Caki2 (cell line): ENCODE data around the gene SH3RF3. TPM values are rescaled to one million over a fixed set of nuclear protein-coding genes. Genes with fewer than 3 reads are reported as not detected.

Experiments used
- DNase-seq: peaks from one replicate; pipeline ENCODE4 v3.0.0-alpha.2; 2015; ENCODE audit warnings: low read depth
- in situ Hi-C: cut with HindIII; loops from 2 replicates; pipeline ENCODE4 v1.10.0; 2016; ENCODE audit warnings: low sequenced_read_pairs, low pct_unique_long_range_greater_than_20kb, mixed read lengths
- total RNA-seq: library from RNA; depleted of rRNA; stranded (reverse); fragments of >200 nt; shearing (Covaris generic); gene quantifications from 2 replicates; pipeline ENCODE4 v1.2.3, GENCODE V29; 2014; ENCODE audit warnings: low replicate concordance

SH3RF3 gene
- total RNA-seq, 1 experiment from 2014 or later: 0.20 TPM

- DNase-seq: no peak
- in situ Hi-C loops: no loop called here
Measured at GRCh38 chr2:109205447-109205846, 76.4 kb downstream of the SH3RF3 start.

- in situ Hi-C loops: no loop called here
- DNase-seq: no peak
Measured at GRCh38 chr2:109206569-109207146, 77.7 kb downstream of the SH3RF3 start.

- in situ Hi-C loops: no loop called here
- no peak for DNase-seq
Measured at GRCh38 chr2:109207176-109207575, 78.2 kb downstream of the SH3RF3 start.

- DNase-seq: no peak
- in situ Hi-C loops: no loop called here
Measured at GRCh38 chr2:109208071-109208950, 79.3 kb downstream of the SH3RF3 start.

- in situ Hi-C loops: no loop called here
- DNase-seq: no peak
Measured at GRCh38 chr2:109208951-109209335, 79.9 kb downstream of the SH3RF3 start.

GRCh38 chr2:109209412-109209811 lies 80.4 kb downstream of the SH3RF3 start:
- DNase-seq: peak; percentile 38
- in situ Hi-C loops: no loop called here

GRCh38 chr2:109209941-109210340 lies 80.9 kb downstream of the SH3RF3 start:
- in situ Hi-C loops: no loop called here
- no peak for DNase-seq

- no peak for DNase-seq
- in situ Hi-C loops: no loop called here
Measured at GRCh38 chr2:109210431-109211200, 81.6 kb downstream of the SH3RF3 start.

- in situ Hi-C loops: no loop called here
- no peak for DNase-seq
Measured at GRCh38 chr2:109211315-109211714, 82.3 kb downstream of the SH3RF3 start.

- no peak for DNase-seq
- in situ Hi-C loops: no loop called here
Measured at GRCh38 chr2:109212836-109213563, 84.0 kb downstream of the SH3RF3 start.

GRCh38 chr2:109213646-109214433 lies 84.8 kb downstream of the SH3RF3 start:
- DNase-seq: peak; percentile 32
- in situ Hi-C loops: no loop called here

- in situ Hi-C loops: no loop called here
- DNase-seq: no peak
Measured at GRCh38 chr2:109214651-109215371, 85.8 kb downstream of the SH3RF3 start.

- in situ Hi-C loops: no loop called here
- no peak for DNase-seq
Measured at GRCh38 chr2:109215866-109216265, 86.9 kb downstream of the SH3RF3 start.

- no peak for DNase-seq
- in situ Hi-C loops: no loop called here
Measured at GRCh38 chr2:109216332-109216731, 87.3 kb downstream of the SH3RF3 start.

GRCh38 chr2:109217362-109218086 lies 88.5 kb downstream of the SH3RF3 start:
- in situ Hi-C loops: no loop called here
- no peak for DNase-seq

GRCh38 chr2:109218087-109218791 lies 89.2 kb downstream of the SH3RF3 start:
- no peak for DNase-seq
- in situ Hi-C loops: no loop called here
